Sigmoid colon (tissue), 7 donors: ENCODE results near the gene FBXO10. TPM values are rescaled to one million over a fixed set of nuclear protein-coding genes. Genes with fewer than 3 reads are reported as not detected.

Source experiments
- DNase-seq: peaks from one replicate; pipeline ENCODE4 v3.0.0-alpha.2; 2019
- H3K27ac ChIP-seq, 4 donors: fragments of 200-600 bp; sonication (generic); one replicate each; pipeline ENCODE4 v1.5.1; 2016 to 2019; ENCODE audit warnings: mild to moderate bottlenecking in 1 of 4
- H3K27me3 ChIP-seq, 3 donors: fragments of 200-600 bp; sonication (generic); one replicate each; pipeline ENCODE4 v1.5.1; 2019; ENCODE audit warnings: mild to moderate bottlenecking in 1 of 3
- H3K36me3 ChIP-seq, 4 donors: fragments of 200-600 bp; sonication (generic); one replicate each; pipeline ENCODE4 v1.5.1; 2016 to 2019
- H3K4me1 ChIP-seq, 4 donors: fragments of 200-600 bp; sonication (generic); one replicate each; pipeline ENCODE4 v1.5.1; 2017 to 2019
- H3K4me3 ChIP-seq, 4 donors: fragments of 200-600 bp; sonication (generic); one replicate each; pipeline ENCODE4 v1.5.1; 2017 to 2019; ENCODE audit warnings: mild to moderate bottlenecking in 2 of 4, moderate library complexity in 1 of 4
- H3K9me3 ChIP-seq, 4 donors: fragments of 200-600 bp in 3 of 4; sonication (generic) in 3 of 4; one replicate each; pipeline versions ENCODE4 v1.5.1 to v1.6.1; 2013 to 2019
- EP300 ChIP-seq, 4 donors: sonication (generic); formaldehyde crosslinking; IDR thresholded peaks; one replicate each; pipeline ENCODE4 v1.6.1; 2017; ENCODE audit warnings: antibody characterized with exemption in 4 of 4
- POLR2A ChIP-seq, 2 donors: fragments of 450-650 bp; IDR thresholded peaks; one replicate each; pipeline ENCODE4 v1.6.1; 2016; ENCODE audit warnings: antibody characterized with exemption in 2 of 2, mild to moderate bottlenecking in 2 of 2, moderate library complexity in 2 of 2
- POLR2AphosphoS5 ChIP-seq, 4 donors: sonication (generic); formaldehyde crosslinking; IDR thresholded peaks; one replicate each; pipeline ENCODE4 v1.6.1; 2017; ENCODE audit warnings: antibody characterized with exemption in 4 of 4
- WGBS, 2 donors: extraction: QIAGEN DNeasy Blood & Tissue Kit; methylation state at CpG; one replicate each; pipeline ENCODE4 v1.1.7; 2013; 5-methylcytosine and 5-hydroxymethylcytosine counted together
- intact Hi-C: fragments of 100-400 bp; cut with DNase I; formaldehyde crosslinking; loops from one replicate; pipeline ENCODE4 v1.15.1; 2023
- polyA plus RNA-seq, 3 donors: library from polyadenylated mRNA; stranded (reverse); fragments of 200-250 nt; gene quantifications; one replicate each; pipeline ENCODE4 v1.2.3, GENCODE V29; 2013
- total RNA-seq, 4 donors: library from RNA; depleted of rRNA; stranded (reverse); fragments of >200 nt; gene quantifications; one replicate each; pipeline ENCODE4 v1.1.0, GENCODE V29; 2016
- TF ChIP-seq, protein P1 (sequence below), 4 experiments: fragments of 450-650 bp in 3 of 4; fragments of 200-600 bp in 1 of 4; IDR thresholded peaks; one replicate each; pipeline ENCODE4 v1.5.1; 2016 to 2019; ENCODE audit warnings: antibody characterized with exemption in 4 of 4, mild to moderate bottlenecking in 3 of 4, moderate library complexity in 2 of 4
- donor health status: healthy with polysubstance abuse.
- donor health status: Bipolar disorder and iron deficiency.
- donor health status: healthy.

FBXO10 gene
- total and polyA plus RNA-seq, 7 donors, result 0.60 to 19.4 (median 14.8) TPM

DNA sequence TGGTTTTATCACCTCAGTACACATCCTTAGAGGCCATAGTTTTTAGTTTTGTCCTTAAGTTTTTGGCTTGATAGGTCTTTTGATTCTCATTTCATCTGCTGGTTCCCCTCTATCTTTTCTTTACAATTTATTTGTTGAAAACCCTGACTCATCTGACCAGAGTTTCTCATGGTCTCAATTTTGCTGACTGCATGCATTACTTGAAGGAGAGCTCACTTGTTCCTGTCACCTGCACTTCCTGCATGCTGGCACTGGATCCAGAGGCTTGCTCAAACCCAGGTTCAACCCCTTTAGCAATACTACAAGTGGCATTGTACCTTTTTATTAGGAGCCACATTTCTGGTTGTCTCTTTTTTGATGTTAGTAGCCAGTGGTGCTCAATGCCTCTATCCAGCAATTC, 26.7 kb downstream of the FBXO10 start:
- intact Hi-C loops, result no loop called here
- DNase-seq, result no peak
- no peak for TF ChIP-seq EP300 (IDR thresholded peaks at IDR 0.05)
- no peak for TF ChIP-seq POLR2AphosphoS5 (IDR thresholded peaks at IDR 0.05)
- no peak for TF ChIP-seq POLR2A (IDR thresholded peaks at IDR 0.05)
- TF ChIP-seq, protein P1, sequence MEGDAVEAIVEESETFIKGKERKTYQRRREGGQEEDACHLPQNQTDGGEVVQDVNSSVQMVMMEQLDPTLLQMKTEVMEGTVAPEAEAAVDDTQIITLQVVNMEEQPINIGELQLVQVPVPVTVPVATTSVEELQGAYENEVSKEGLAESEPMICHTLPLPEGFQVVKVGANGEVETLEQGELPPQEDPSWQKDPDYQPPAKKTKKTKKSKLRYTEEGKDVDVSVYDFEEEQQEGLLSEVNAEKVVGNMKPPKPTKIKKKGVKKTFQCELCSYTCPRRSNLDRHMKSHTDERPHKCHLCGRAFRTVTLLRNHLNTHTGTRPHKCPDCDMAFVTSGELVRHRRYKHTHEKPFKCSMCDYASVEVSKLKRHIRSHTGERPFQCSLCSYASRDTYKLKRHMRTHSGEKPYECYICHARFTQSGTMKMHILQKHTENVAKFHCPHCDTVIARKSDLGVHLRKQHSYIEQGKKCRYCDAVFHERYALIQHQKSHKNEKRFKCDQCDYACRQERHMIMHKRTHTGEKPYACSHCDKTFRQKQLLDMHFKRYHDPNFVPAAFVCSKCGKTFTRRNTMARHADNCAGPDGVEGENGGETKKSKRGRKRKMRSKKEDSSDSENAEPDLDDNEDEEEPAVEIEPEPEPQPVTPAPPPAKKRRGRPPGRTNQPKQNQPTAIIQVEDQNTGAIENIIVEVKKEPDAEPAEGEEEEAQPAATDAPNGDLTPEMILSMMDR (IDR thresholded peaks at IDR 0.05), result no peak
- no peaks in the 10 kb centered on the region for H3K9me3 ChIP-seq
- peaks cover 0 to 14% (median 7%) of the 10 kb centered on the region in 4 donors for H3K4me1 ChIP-seq
- no peaks in the 10 kb centered on the region for H3K27me3 ChIP-seq
- no peaks in the 10 kb centered on the region for H3K36me3 ChIP-seq
- H3K27ac ChIP-seq, result no peak overlapping the region
- H3K4me3 ChIP-seq, result no peak overlapping the region

DNA sequence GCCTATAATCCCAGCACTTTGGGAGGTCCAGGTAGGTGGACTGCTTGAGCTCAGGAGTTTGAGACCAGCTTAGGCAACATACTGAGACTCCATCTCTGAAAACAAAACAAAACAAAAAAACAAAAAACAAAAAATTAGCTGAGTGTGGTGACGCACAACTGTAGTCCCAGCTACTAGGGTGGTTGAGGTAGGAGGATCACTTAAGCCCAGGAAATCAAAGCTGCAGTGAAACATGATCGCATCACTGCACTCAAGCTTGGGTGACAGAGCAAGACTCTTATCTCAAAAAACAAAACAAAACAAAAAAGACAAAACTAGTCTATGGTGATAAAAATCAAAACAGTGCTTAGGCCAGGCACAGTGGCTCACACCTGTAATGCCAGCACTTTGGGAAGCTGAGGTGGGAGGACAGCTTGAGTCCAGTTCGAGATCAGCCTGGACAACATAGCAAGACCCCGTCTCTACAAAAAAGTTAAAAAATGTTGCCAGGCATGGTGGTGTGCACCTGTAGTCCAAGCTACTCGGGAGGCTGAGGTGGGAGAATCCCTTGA, 28.8 kb downstream of the FBXO10 start:
- Histone ChIP-seq H3K4me3 (no peak overlapping the region), H3K9me3 (no peaks in the 10 kb centered on the region), H3K27ac (no peak overlapping the region), H3K4me1 (peaks cover 0 to 14% (median 7%) of the 10 kb centered on the region in 4 donors), H3K36me3 (no peaks in the 10 kb centered on the region), H3K27me3 (no peaks in the 10 kb centered on the region)
- intact Hi-C loops, result no loop called here
- no peak for DNase-seq
- 94 to 95% methylated on average over 5 of the region's 5 CpGs for WGBS, 2 donors
- TF ChIP-seq POLR2A (IDR thresholded peaks at IDR 0.05) (no peak), POLR2AphosphoS5 (IDR thresholded peaks at IDR 0.05) (no peak), EP300 (IDR thresholded peaks at IDR 0.05) (no peak)
- TF ChIP-seq, protein P1 (IDR thresholded peaks at IDR 0.05), result no peak

GRCh38 chr9:37543468-37543867, 32.7 kb downstream of the FBXO10 start:
- H3K27ac ChIP-seq, result no peak overlapping the region

GRCh38 chr9:37542895-37543294, 33.3 kb downstream of the FBXO10 start:
- TF ChIP-seq, protein P1 (IDR thresholded peaks at IDR 0.05), result no peak
- no peak for TF ChIP-seq POLR2A (IDR thresholded peaks at IDR 0.05)
- intact Hi-C loops, result no loop called here
- H3K4me1 ChIP-seq, result no peaks in the 10 kb centered on the region
- no peaks in the 10 kb centered on the region for H3K27me3 ChIP-seq
- peaks cover 7 to 38% (median 14%) of the 10 kb centered on the region in 4 donors for H3K36me3 ChIP-seq
- no peak overlapping the region for H3K27ac ChIP-seq
- no peak for DNase-seq
- no peak overlapping the region for H3K4me3 ChIP-seq
- 62 to 71% methylated on average over 1 of the region's 1 CpG for WGBS, 2 donors
- H3K9me3 ChIP-seq, result no peaks in the 10 kb centered on the region

More at GRCh38 chr9:37543468-37543867, 32.7 kb downstream of the FBXO10 start:
- Histone ChIP-seq H3K36me3 (peaks cover 5 to 33% (median 11%) of the 10 kb centered on the region in 4 donors), H3K4me3 (no peak overlapping the region), H3K4me1 (no peaks in the 10 kb centered on the region), H3K27me3 (no peaks in the 10 kb centered on the region), H3K9me3 (no peaks in the 10 kb centered on the region)
- 95% methylated on average over 1 of the region's 1 CpG for WGBS, 2 donors
- no peak for DNase-seq
- TF ChIP-seq, protein P1 (IDR thresholded peaks at IDR 0.05), result no peak
- TF ChIP-seq POLR2A (IDR thresholded peaks at IDR 0.05), result no peak
- TF ChIP-seq POLR2AphosphoS5 (IDR thresholded peaks at IDR 0.05), result no peak
- TF ChIP-seq EP300 (IDR thresholded peaks at IDR 0.05), result no peak
- intact Hi-C loops, result no loop called here

DNA sequence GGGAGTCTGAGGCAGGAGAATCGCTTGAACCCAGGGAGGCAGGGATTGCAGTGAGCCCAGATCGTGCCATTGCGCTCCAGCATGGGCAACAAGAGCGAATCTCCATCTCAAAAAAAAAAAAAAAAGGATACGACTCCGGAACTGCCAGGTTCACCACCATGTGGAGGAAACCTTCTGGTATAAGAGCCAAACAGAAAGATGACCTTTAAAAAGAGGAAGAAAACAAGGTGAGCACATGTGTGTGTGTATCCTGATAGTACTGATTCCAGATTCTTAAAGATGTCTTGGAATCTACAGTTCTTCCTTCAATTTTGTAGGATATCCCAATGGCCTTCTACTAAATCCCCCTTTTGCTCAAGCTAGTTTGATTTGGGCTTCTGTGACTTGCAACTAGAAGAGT, 33.7 kb downstream of the FBXO10 start:
- no peak overlapping the region for H3K27ac ChIP-seq
- no peak overlapping the region for H3K4me3 ChIP-seq
- no peak for TF ChIP-seq POLR2AphosphoS5 (IDR thresholded peaks at IDR 0.05)
- no peak for TF ChIP-seq EP300 (IDR thresholded peaks at IDR 0.05)
- peaks cover 7 to 42% (median 16%) of the 10 kb centered on the region in 4 donors for H3K36me3 ChIP-seq
- no peak for DNase-seq
- intact Hi-C loops, result no loop called here
- WGBS, 2 donors, result 95 to 98% methylated on average over 6 of the region's 6 CpGs
- H3K4me1 ChIP-seq, result no peaks in the 10 kb centered on the region
- no peaks in the 10 kb centered on the region for H3K27me3 ChIP-seq
- no peaks in the 10 kb centered on the region for H3K9me3 ChIP-seq
